Suprapubic skin (tissue), 4 donors: ENCODE data around the gene KCNT2. TPM values are rescaled to one million over a fixed set of nuclear protein-coding genes. Genes with fewer than 3 reads are reported as not detected.

Source experiments
- DNase-seq, 2 donors: peaks; one replicate each; pipeline ENCODE4 v3.0.0-alpha.2; 2019; ENCODE audit warnings: low spot score in 2 of 2
- H3K27ac ChIP-seq: fragments of 200-600 bp; sonication (generic); one replicate; pipeline ENCODE4 v1.5.1; 2019
- H3K27me3 ChIP-seq: fragments of 200-600 bp; sonication (generic); one replicate; pipeline ENCODE4 v1.5.1; 2019
- H3K36me3 ChIP-seq: fragments of 200-600 bp; sonication (generic); one replicate; pipeline ENCODE4 v1.5.1; 2019
- H3K4me1 ChIP-seq: fragments of 200-600 bp; sonication (generic); one replicate; pipeline ENCODE4 v1.5.1; 2019
- H3K4me3 ChIP-seq: fragments of 200-600 bp; sonication (generic); one replicate; pipeline ENCODE4 v1.5.1; 2019; ENCODE audit warnings: mild to moderate bottlenecking
- H3K9me3 ChIP-seq: fragments of 200-600 bp; sonication (generic); one replicate; pipeline ENCODE4 v1.5.1; 2019
- EP300 ChIP-seq: sonication (generic); formaldehyde crosslinking; IDR thresholded peaks from one replicate; pipeline ENCODE4 v1.6.1; 2017; ENCODE audit warnings: antibody characterized with exemption
- POLR2A ChIP-seq, 2 donors: fragments of 450-650 bp; IDR thresholded peaks; one replicate each; pipeline ENCODE4 v1.6.1; 2017; ENCODE audit warnings: antibody characterized with exemption in 2 of 2, mild to moderate bottlenecking in 2 of 2, moderate library complexity in 2 of 2
- POLR2AphosphoS5 ChIP-seq, 3 donors: sonication (generic); formaldehyde crosslinking; IDR thresholded peaks; one replicate each; pipeline ENCODE4 v1.6.1; 2017; ENCODE audit warnings: antibody characterized with exemption in 3 of 3
- WGBS: methylation state at CpG from one replicate; pipeline ENCODE4 v1.1.5; 2018; 5-methylcytosine and 5-hydroxymethylcytosine counted together
- total RNA-seq, 4 donors: library from RNA; depleted of rRNA; stranded (reverse); fragments of >200 nt; gene quantifications; one replicate each; pipeline ENCODE4 v1.1.0, GENCODE V29; 2016
- TF ChIP-seq, protein P1 (sequence below), 2 donors: fragments of 200-600 bp in 1 of 2; fragments of 450-650 bp in 1 of 2; sonication (generic) in 1 of 2; IDR thresholded peaks; one replicate each; pipeline ENCODE4 v1.5.1; 2016 to 2019; ENCODE audit warnings: antibody characterized with exemption in 2 of 2, mild to moderate bottlenecking in 1 of 2, moderate library complexity in 1 of 2

Gene KCNT2
- total RNA-seq, 4 donors from 2014 or later, result 0.34 to 2.5 (median 0.34) TPM

DNA sequence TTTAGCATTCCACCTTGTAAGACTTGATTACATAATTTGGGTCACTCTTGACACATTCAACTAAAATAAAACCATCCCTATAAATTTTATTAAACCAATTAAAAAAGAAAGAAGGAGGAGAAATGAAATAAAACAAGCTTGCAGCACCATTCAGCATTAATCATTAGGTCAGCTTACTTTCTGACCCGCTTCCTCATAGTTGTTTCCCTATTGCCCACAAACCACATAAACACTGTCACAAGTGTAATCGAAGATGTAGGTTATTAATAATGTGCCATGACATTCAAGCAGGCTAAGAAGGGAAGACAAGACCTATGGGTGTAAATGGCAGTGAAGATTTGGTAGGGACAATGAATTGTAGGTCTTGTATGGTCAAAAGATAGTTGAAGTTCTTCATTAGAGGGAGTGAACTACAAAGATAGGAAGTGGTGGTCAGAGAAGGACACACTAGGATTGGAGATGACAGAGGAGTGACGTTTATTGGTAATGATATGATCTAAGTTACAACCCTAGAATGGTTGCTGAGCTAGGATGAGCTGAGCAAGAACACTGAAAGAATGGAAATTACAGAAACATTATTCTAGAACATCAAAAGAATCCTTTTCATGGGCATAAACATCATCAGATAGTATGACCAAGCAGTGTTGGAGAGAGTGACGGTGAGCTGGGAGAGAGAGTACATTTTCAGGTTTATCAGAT is 231.5 kb downstream of the KCNT2 start:
- H3K4me1 ChIP-seq, result no peaks in the 10 kb centered on the region
- WGBS, result 80% methylated on average over 4 of the region's 4 CpGs
- no peaks in the 10 kb centered on the region for H3K27me3 ChIP-seq
- TF ChIP-seq POLR2AphosphoS5 (IDR thresholded peaks at IDR 0.05), result no peak
- TF ChIP-seq, protein P1, sequence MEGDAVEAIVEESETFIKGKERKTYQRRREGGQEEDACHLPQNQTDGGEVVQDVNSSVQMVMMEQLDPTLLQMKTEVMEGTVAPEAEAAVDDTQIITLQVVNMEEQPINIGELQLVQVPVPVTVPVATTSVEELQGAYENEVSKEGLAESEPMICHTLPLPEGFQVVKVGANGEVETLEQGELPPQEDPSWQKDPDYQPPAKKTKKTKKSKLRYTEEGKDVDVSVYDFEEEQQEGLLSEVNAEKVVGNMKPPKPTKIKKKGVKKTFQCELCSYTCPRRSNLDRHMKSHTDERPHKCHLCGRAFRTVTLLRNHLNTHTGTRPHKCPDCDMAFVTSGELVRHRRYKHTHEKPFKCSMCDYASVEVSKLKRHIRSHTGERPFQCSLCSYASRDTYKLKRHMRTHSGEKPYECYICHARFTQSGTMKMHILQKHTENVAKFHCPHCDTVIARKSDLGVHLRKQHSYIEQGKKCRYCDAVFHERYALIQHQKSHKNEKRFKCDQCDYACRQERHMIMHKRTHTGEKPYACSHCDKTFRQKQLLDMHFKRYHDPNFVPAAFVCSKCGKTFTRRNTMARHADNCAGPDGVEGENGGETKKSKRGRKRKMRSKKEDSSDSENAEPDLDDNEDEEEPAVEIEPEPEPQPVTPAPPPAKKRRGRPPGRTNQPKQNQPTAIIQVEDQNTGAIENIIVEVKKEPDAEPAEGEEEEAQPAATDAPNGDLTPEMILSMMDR (IDR thresholded peaks at IDR 0.05), result no peak
- TF ChIP-seq EP300, result no peak
- TF ChIP-seq POLR2A (IDR thresholded peaks at IDR 0.05), result no peak
- no peak overlapping the region for H3K4me3 ChIP-seq
- no peak for DNase-seq
- no peaks in the 10 kb centered on the region for H3K9me3 ChIP-seq
- no peak overlapping the region for H3K27ac ChIP-seq
- H3K36me3 ChIP-seq, result no peaks in the 10 kb centered on the region

DNA sequence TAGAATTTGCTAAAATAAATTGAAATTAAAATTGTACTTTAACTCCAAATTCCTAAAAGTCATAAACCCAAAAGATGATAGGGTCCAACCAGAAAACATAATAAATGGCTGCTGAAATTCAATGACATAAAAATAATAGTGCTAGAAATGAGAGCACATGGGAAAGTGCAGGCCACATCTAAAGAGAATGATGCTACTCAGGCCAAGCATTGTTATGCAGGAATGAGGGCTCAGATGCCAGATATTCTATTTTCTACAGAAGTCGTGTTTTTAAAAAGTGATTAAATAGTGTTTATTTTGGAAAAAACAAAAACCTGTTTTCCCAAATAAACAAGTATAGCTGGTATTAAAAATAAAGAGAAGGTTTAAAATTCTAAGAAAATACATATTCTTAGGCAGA is 234.4 kb downstream of the KCNT2 start:
- no peak for TF ChIP-seq POLR2AphosphoS5 (IDR thresholded peaks at IDR 0.05)
- TF ChIP-seq POLR2A (IDR thresholded peaks at IDR 0.05), result no peak
- TF ChIP-seq EP300, result no peak
- TF ChIP-seq, protein P1 (IDR thresholded peaks at IDR 0.05), result no peak
- no peak for DNase-seq
- H3K27me3 ChIP-seq, result no peaks in the 10 kb centered on the region
- H3K4me1 ChIP-seq, result no peaks in the 10 kb centered on the region
- H3K27ac ChIP-seq, result no peak overlapping the region
- no peaks in the 10 kb centered on the region for H3K9me3 ChIP-seq
- H3K4me3 ChIP-seq, result no peak overlapping the region
- WGBS, result 54% methylated on average over 1 of the region's 1 CpG
- H3K36me3 ChIP-seq, result no peaks in the 10 kb centered on the region

DNA sequence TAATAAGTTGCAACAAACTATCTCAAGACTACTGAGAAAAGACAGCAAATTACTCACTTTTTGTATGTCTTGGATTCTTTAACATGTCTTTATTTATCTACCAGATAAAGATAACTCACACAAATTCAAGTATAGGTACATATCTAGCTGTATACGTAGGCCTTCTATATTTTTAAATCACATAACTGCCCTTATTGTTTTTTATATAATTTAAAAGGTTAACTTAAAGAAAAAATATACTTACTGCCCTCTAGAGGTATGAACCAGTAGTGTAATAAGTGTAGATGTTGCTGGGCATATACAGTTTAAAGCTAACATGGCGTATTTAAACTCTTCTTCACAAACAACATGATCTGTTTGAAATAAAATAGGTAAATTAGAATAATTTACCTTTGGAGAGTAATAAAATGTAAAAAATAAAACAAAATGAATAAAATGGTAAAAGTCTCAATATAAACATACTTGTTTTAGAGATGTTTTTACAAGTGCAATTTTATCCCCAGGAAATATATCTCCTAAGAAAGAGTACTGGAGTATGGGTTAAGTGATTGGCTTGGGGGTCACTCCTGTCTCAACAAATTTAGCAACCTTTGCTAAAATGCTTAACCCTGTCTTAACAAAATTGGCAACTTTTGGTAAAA is 235.2 kb downstream of the KCNT2 start:
- H3K36me3 ChIP-seq, result no peaks in the 10 kb centered on the region
- H3K4me3 ChIP-seq, result no peak overlapping the region
- no peak for DNase-seq
- H3K4me1 ChIP-seq, result no peaks in the 10 kb centered on the region
- WGBS, result 46% methylated on average over 2 of the region's 2 CpGs
- TF ChIP-seq POLR2A (IDR thresholded peaks at IDR 0.05), result no peak
- TF ChIP-seq, protein P1 (IDR thresholded peaks at IDR 0.05), result peak in 1 of 2 donors; percentile 41
- H3K27me3 ChIP-seq, result no peaks in the 10 kb centered on the region
- H3K9me3 ChIP-seq, result no peaks in the 10 kb centered on the region
- no peak overlapping the region for H3K27ac ChIP-seq

DNA sequence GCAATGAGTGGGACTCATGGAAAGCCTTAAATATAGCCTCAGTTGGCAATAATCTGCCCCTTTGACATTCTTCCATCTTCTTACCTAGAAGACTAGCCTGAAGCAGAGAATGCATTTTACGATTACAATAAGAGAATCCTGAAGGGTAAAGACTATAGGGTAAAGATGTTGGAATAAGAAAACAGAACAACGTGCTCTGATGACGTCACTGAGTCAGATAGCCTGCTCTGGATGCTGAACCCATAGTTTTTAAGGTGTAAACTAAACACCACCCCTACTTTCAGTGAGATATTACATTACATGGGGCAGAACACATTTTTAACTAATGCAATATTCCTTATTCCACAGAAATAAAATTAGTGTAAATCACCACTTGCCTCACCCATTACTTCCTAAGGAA is 240.4 kb downstream of the KCNT2 start:
- 89% methylated on average over 3 of the region's 3 CpGs for WGBS
- H3K27ac ChIP-seq, result no peak overlapping the region
- no peaks in the 10 kb centered on the region for H3K9me3 ChIP-seq
- no peak overlapping the region for H3K4me3 ChIP-seq
- H3K27me3 ChIP-seq, result no peaks in the 10 kb centered on the region
- TF ChIP-seq, protein P1 (IDR thresholded peaks at IDR 0.05), result no peak
- TF ChIP-seq EP300, result no peak
- no peak for TF ChIP-seq POLR2AphosphoS5 (IDR thresholded peaks at IDR 0.05)
- TF ChIP-seq POLR2A (IDR thresholded peaks at IDR 0.05), result no peak
- no peak for DNase-seq
- H3K36me3 ChIP-seq, result no peaks in the 10 kb centered on the region
- H3K4me1 ChIP-seq, result no peaks in the 10 kb centered on the region

DNA sequence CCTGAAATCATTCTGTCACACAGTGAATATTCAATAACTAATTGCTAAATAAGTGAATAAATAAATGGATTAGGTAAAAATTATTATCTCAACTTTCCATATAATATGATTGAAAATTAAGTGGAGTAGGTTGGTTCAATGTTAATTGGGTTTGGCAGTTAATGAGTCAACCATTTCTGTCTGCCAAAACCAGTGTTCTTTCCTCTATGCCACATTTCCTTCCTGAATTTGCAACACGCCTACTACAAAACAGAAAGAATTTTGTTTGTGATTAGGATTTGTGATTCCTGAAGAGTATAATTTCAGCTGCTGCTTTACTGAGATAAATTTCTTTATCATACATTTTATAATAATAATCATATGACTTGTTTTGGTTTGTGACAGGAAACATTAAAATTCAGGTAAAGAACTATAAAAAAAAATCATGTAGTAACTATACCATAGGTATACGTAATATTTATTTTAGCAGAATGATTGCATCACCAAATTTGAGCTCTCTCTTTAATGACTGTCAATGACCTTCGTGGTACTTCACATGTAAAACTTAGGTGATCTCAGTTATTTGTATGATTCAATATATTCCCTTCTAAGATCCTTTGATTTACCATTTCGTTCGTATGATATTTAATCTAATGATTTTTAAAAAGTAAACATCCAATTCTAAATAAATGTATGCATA is 241.3 kb downstream of the KCNT2 start:
- TF ChIP-seq POLR2AphosphoS5 (IDR thresholded peaks at IDR 0.05), result no peak
- TF ChIP-seq EP300, result no peak
- TF ChIP-seq, protein P1 (IDR thresholded peaks at IDR 0.05), result no peak
- TF ChIP-seq POLR2A (IDR thresholded peaks at IDR 0.05), result no peak
- H3K4me1 ChIP-seq, result peaks cover under 1% of the 10 kb centered on the region
- H3K27ac ChIP-seq, result no peak overlapping the region
- H3K9me3 ChIP-seq, result no peaks in the 10 kb centered on the region
- H3K27me3 ChIP-seq, result no peaks in the 10 kb centered on the region
- DNase-seq, result no peak
- 65% methylated on average over 5 of the region's 5 CpGs for WGBS
- H3K36me3 ChIP-seq, result no peaks in the 10 kb centered on the region
- H3K4me3 ChIP-seq, result no peak overlapping the region
